B cell (primary cell): ENCODE measurements around the gene CTCFL. TPM values are rescaled to one million over a fixed set of nuclear protein-coding genes. Genes with fewer than 3 reads are reported as not detected.

ENCODE experiments used
- ATAC-seq: fragments of 200-7000 bp; cut with Tn5 transposase; one replicate; pipeline ENCODE4 v1.10.0; 2021; ENCODE audit warnings: low read depth, mild to moderate bottlenecking, moderate number of reproducible peaks, moderate library complexity
- CTCF ChIA-PET: fragments of 350-600 bp; sonication (Branson Sonifier 250); formaldehyde crosslinking; loops from one replicate; lab custom pipeline; 2021; ENCODE audit warnings: antibody characterized with exemption, inconsistent platforms; lab: Charles Lee
- POLR2A ChIA-PET: fragments of 350-600 bp; sonication (Branson Sonifier 250); formaldehyde crosslinking; loops from one replicate; lab custom pipeline; 2021; ENCODE audit warnings: antibody characterized with exemption; lab: Charles Lee
- DNase-seq: peaks from one replicate; pipeline ENCODE4 v3.0.0; 2013
- H2AFZ ChIP-seq: 2 replicates; pipeline ENCODE4 v1.6.1; 2012; ENCODE audit warnings: mild to moderate bottlenecking, low read depth, low read length; ENCODE audit not compliant: insufficient read depth, poor library complexity, severe bottlenecking
- H3K27ac ChIP-seq, 2 donors: 1 replicate in 1 of 2; 2 replicates in 1 of 2; pipeline ENCODE4 v1.5.1; 2012 to 2013; ENCODE audit warnings: low read length in 2 of 2, mild to moderate bottlenecking in 2 of 2, moderate library complexity in 1 of 2
- H3K27me3 ChIP-seq, 4 experiments: fragments of 200-600 bp in 1 of 4; sonication (generic) in 1 of 4; replicated peaks in 1 of 4; 1 replicate in 2 of 4; 2 replicates in 2 of 4; pipeline versions ENCODE4 v1.6.1 to v1.7.0; 2013 to 2016; ENCODE audit warnings: low read length in 3 of 4, mild to moderate bottlenecking in 2 of 4, mixed read lengths in 1 of 4, moderate library complexity in 1 of 4; ENCODE audit not compliant: insufficient read depth in 4 of 4, control insufficient read depth in 3 of 4; ENCODE audit errors: control extremely low read depth in 1 of 4
- H3K36me3 ChIP-seq, 2 experiments: replicated peaks in 1 of 2; 1 replicate in 1 of 2; 2 replicates in 1 of 2; pipeline versions ENCODE4 v1.6.1 to v1.7.1; 2013; ENCODE audit warnings: low read length in 1 of 2; ENCODE audit not compliant: insufficient read depth in 2 of 2, control insufficient read depth in 1 of 2; ENCODE audit errors: control extremely low read depth in 1 of 2, extremely low read depth in 1 of 2
- H3K4me1 ChIP-seq, 2 donors: fragments of 200-600 bp in 1 of 2; sonication (generic) in 1 of 2; 1 replicate in 1 of 2; 2 replicates in 1 of 2; pipeline versions ENCODE4 v1.5.1 to v1.6.1; 2013 to 2017; ENCODE audit warnings: low read length in 2 of 2; ENCODE audit not compliant: control insufficient read depth in 2 of 2, insufficient read depth in 2 of 2
- H3K4me2 ChIP-seq: replicated peaks from 2 replicates; pipeline ENCODE3; 2012; ENCODE audit warnings: mild to moderate bottlenecking, low read depth, low read length; ENCODE audit not compliant: poor library complexity, severe bottlenecking
- H3K4me3 ChIP-seq, 5 experiments: fragments of 200-600 bp in 1 of 5; sonication (generic) in 1 of 5; 1 replicate in 3 of 5; 2 replicates in 2 of 5; pipeline versions ENCODE4 v1.5.1 to v1.7.0; 2011 to 2016; ENCODE audit warnings: low read length in 4 of 5, mild to moderate bottlenecking in 4 of 5, low read depth in 2 of 5, control low read depth in 1 of 5, moderate library complexity in 1 of 5; ENCODE audit not compliant: insufficient read depth in 1 of 5; ENCODE audit errors: control extremely low read depth in 1 of 5, extremely low read depth in 1 of 5
- H3K79me2 ChIP-seq: fragments of 200-600 bp; sonication (generic); one replicate; pipeline ENCODE4 v1.6.0; 2016; ENCODE audit warnings: low read length; ENCODE audit not compliant: control insufficient read depth, insufficient read depth
- H3K9ac ChIP-seq: fragments of 200-600 bp; sonication (generic); 2 replicates; pipeline ENCODE4 v1.6.1; 2017; ENCODE audit warnings: mild to moderate bottlenecking, low read length, moderate library complexity
- H3K9me3 ChIP-seq, 3 donors: one replicate each; pipeline versions ENCODE4 v1.6.1 to v1.7.1; 2013; ENCODE audit warnings: low read length in 2 of 3; ENCODE audit not compliant: control insufficient read depth in 2 of 3, insufficient read depth in 1 of 3; ENCODE audit errors: control extremely low read depth in 1 of 3
- H4K20me1 ChIP-seq: 2 replicates; pipeline ENCODE4 v1.6.0; 2012; ENCODE audit warnings: mild to moderate bottlenecking, low read length; ENCODE audit not compliant: insufficient read depth, control insufficient read depth, poor library complexity, severe bottlenecking
- H3K27ac Mint-ChIP-seq: one replicate; pipeline ENCODE4 v1.8.0; 2021; ENCODE audit warnings: mixed read lengths
- H3K27me3 Mint-ChIP-seq: one replicate; pipeline ENCODE4 v1.8.0; 2021; ENCODE audit warnings: mixed read lengths
- H3K4me1 Mint-ChIP-seq: one replicate; pipeline ENCODE4 v1.8.0; 2021; ENCODE audit warnings: mixed read lengths
- H3K4me3 Mint-ChIP-seq: one replicate; pipeline ENCODE4 v1.8.0; 2021; ENCODE audit warnings: mixed read lengths
- H3K9me3 Mint-ChIP-seq: one replicate; pipeline ENCODE4 v1.8.0; 2022; ENCODE audit warnings: mixed read lengths; ENCODE audit not compliant: insufficient read depth
- CTCF ChIP-seq: fragments of 200-600 bp; IDR thresholded peaks from one replicate; pipeline ENCODE4 v1.8.0; 2022; ENCODE audit warnings: antibody characterized with exemption, mild to moderate bottlenecking
- EZH2 ChIP-seq: IDR thresholded peaks from 2 replicates; pipeline ENCODE4 v1.6.1; 2012; ENCODE audit warnings: borderline replicate concordance, low read depth, mild to moderate bottlenecking, moderate library complexity, low read length; ENCODE audit not compliant: insufficient read depth, poor library complexity, severe bottlenecking
- WGBS: methylation state at CpG from one replicate; pipeline ENCODE4 v1.1.5; 2013; ENCODE audit warnings: missing lambda C conversion rate; ENCODE audit not compliant: insufficient coverage; 5-methylcytosine and 5-hydroxymethylcytosine counted together
- intact Hi-C: fragments of 100-400 bp; cut with micrococcal nuclease; formaldehyde crosslinking; loops from one replicate; pipeline ENCODE4 v1.10.0; 2022
- polyA plus RNA-seq: library from polyadenylated mRNA; depleted of rRNA; stranded (reverse); fragments of >200 nt; gene quantifications from 2 replicates; pipeline ENCODE4 v1.2.3, GENCODE V29; 2012
- total RNA-seq, 2 donors: library from RNA; stranded (reverse); fragments of 120-200 nt in 1 of 2; gene quantifications; 1 replicate in 1 of 2; 2 replicates in 1 of 2; pipeline versions ENCODE4 v1.2.3 to v1.2.4, GENCODE V29; 2013 to 2022

Gene CTCFL
- total and polyA plus RNA-seq, 2 donors (not counting 1 experiment from before 2014, with no cell fraction given): not detected

GRCh38 chr20:57529810-57530209 is 4.9 kb upstream of the CTCFL start:
- CTCF ChIA-PET: no interaction called here
- Histone ChIP-seq H3K27me3 (peaks cover 0 to 4% (median 0%) of the 10 kb centered on the region in 4 experiments), H3K79me2 (no peaks in the 10 kb centered on the region), H3K4me3 (no peak overlapping the region), H3K9ac (no peak overlapping the region), H2AFZ (no peak overlapping the region), H3K4me1 (no peaks in the 10 kb centered on the region), H3K27ac (no peak overlapping the region), H3K9me3 (no peaks in the 10 kb centered on the region), H3K4me2 (no peak overlapping the region), H3K36me3 (no peaks in the 10 kb centered on the region), H4K20me1 (no peaks in the 10 kb centered on the region)
- Mint-ChIP-seq H3K9me3 (no peaks in the 10 kb centered on the region), H3K27ac (no peak overlapping the region), H3K4me1 (no peaks in the 10 kb centered on the region), H3K4me3 (no peak overlapping the region), H3K27me3 (peaks cover 17% of the 10 kb centered on the region)
- TF ChIP-seq CTCF (no peak), EZH2 (no peak)
- ATAC-seq (no peak), DNase-seq (no peak)
- intact Hi-C loops: no loop called here
- 100% methylated on average over 2 of the region's 3 CpGs for WGBS
- POLR2A ChIA-PET: no interaction called here

- Histone ChIP-seq H2AFZ (no peak overlapping the region), H3K79me2 (no peaks in the 10 kb centered on the region), H3K27me3 (peaks cover 0 to 4% (median 0%) of the 10 kb centered on the region in 4 experiments), H3K4me1 (no peaks in the 10 kb centered on the region), H3K4me2 (no peak overlapping the region), H3K9ac (no peak overlapping the region), H3K9me3 (no peaks in the 10 kb centered on the region), H3K36me3 (no peaks in the 10 kb centered on the region), H3K4me3 (no peak overlapping the region), H4K20me1 (no peaks in the 10 kb centered on the region), H3K27ac (no peak overlapping the region)
- DNase-seq (no peak), ATAC-seq (no peak)
- Mint-ChIP-seq H3K27ac (no peak overlapping the region), H3K27me3 (peaks cover 14% of the 10 kb centered on the region), H3K4me3 (no peak overlapping the region), H3K9me3 (no peaks in the 10 kb centered on the region), H3K4me1 (no peaks in the 10 kb centered on the region)
- ChIA-PET POLR2A (no interaction called here), CTCF (interaction anchor here (0.5 kb wide), 1 partner anchor 705 kb away, joined by 3 read pairs; no protein-coding TSS in a partner anchor)
- TF ChIP-seq CTCF (no peak), EZH2 (no peak)
- WGBS: 86% methylated on average over 5 of the region's 8 CpGs
- intact Hi-C loops: no loop called here
Observed at GRCh38 chr20:57529160-57529585, 4.2 kb upstream of the CTCFL start.
